ENCODE results near the gene PRKACA. TPM values are rescaled to one million over a fixed set of nuclear protein-coding genes. Genes with fewer than 3 reads are reported as not detected.

PRKACA gene
- total RNA-seq, 4 donors from 2014 or later, result 16.7 to 74.8 (median 39.5) TPM

DNA sequence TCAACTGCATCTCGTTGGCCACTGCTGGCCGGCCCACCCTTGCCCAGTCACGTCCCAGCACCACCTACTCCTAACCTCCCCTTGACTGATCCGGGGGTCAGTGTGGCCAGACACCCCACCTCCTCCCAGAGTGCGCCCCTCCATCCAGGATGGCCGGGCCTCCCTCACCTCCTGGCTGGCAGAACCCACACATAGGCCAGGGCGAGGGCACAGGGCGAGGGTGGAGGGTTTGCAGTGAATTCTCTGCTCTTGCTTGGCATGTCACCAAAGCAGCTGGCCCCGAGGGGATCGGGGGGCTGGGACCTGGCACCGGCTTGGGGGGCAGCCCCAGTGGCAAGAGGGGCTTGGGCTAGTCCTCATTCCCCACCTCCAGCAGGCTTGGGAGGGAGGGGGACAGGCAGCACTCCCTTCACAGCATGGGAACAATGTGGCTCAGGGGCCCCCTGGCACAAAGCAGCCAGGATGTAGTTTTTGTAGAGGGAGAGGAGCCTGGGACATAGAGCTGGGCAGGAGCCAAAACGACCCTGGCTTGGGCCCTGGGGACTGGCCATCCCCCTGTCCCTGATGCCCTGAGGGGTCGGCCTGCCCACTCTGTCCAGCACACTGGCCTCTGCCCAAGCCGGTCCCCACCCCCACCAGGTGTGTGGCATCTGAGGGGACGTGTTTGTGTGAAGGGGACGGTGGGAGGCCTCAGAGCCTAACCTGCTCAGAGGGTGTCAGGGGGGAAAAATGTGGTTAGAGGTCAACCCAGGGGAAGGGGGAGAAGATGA, 47.3 kb upstream of the PRKACA start:
- Histone ChIP-seq H3K4me1 (peaks cover 0 to 20% (median 0%) of the 10 kb centered on the region in 4 donors), H3K4me3 (no peak overlapping the region), H3K36me3 (peaks cover 0 to under 1% (median 0%) of the 10 kb centered on the region in 4 donors), H3K27me3 (no peaks in the 10 kb centered on the region), H3K27ac (no peak overlapping the region), H3K9me3 (no peaks in the 10 kb centered on the region)
- TF ChIP-seq, protein P1, sequence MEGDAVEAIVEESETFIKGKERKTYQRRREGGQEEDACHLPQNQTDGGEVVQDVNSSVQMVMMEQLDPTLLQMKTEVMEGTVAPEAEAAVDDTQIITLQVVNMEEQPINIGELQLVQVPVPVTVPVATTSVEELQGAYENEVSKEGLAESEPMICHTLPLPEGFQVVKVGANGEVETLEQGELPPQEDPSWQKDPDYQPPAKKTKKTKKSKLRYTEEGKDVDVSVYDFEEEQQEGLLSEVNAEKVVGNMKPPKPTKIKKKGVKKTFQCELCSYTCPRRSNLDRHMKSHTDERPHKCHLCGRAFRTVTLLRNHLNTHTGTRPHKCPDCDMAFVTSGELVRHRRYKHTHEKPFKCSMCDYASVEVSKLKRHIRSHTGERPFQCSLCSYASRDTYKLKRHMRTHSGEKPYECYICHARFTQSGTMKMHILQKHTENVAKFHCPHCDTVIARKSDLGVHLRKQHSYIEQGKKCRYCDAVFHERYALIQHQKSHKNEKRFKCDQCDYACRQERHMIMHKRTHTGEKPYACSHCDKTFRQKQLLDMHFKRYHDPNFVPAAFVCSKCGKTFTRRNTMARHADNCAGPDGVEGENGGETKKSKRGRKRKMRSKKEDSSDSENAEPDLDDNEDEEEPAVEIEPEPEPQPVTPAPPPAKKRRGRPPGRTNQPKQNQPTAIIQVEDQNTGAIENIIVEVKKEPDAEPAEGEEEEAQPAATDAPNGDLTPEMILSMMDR (IDR thresholded peaks at IDR 0.05), result no peak
- TF ChIP-seq POLR2A (IDR thresholded peaks at IDR 0.05) (no peak), EP300 (IDR thresholded peaks at IDR 0.05; ENCODE audit: low read depth) (no peak), POLR2AphosphoS5 (IDR thresholded peaks at IDR 0.05) (no peak)
- intact Hi-C loops (cut with DNase I; ENCODE audit: low total_unique reads) (no loop called here), in situ Hi-C loops (cut with MboI; ENCODE audit: low pct_ligation_motif_present in 1 of 4, low pct_unique_long_range_greater_than_20kb in 1 of 4, low sequenced_read_pairs in 3 of 4) (no loop called here)
- DNase-seq, result no peak
- 76% methylated on average over 13 of the region's 16 CpGs; no CpG with 5 or more reads in 1 of the 2 donors for WGBS, 2 donors (ENCODE audit: low coverage in 1 of 2)

- TF ChIP-seq EP300 (IDR thresholded peaks at IDR 0.05; ENCODE audit: low read depth) (no peak), POLR2A (IDR thresholded peaks at IDR 0.05) (no peak)
- TF ChIP-seq, protein P1 (IDR thresholded peaks at IDR 0.05), result no peak
- Histone ChIP-seq H3K4me1 (peaks cover 0 to 20% (median 0%) of the 10 kb centered on the region in 4 donors), H3K4me3 (no peak overlapping the region), H3K9me3 (no peaks in the 10 kb centered on the region), H3K27ac (no peak overlapping the region), H3K27me3 (no peaks in the 10 kb centered on the region), H3K36me3 (no peaks in the 10 kb centered on the region)
- no peak for DNase-seq
- 72% methylated on average over 9 of the region's 11 CpGs; no CpG with 5 or more reads in 1 of the 2 donors for WGBS, 2 donors (ENCODE audit: low coverage in 1 of 2)
- in situ Hi-C loops (cut with MboI; ENCODE audit: low pct_ligation_motif_present in 1 of 4, low pct_unique_long_range_greater_than_20kb in 1 of 4, low sequenced_read_pairs in 3 of 4) (no loop called here), intact Hi-C loops (cut with DNase I; ENCODE audit: low total_unique reads) (no loop called here)
These were observed 46.5 kb upstream of the PRKACA start for GRCh38 chr19:14164082-14164481.

GRCh38 chr19:14162871-14163297, 45.3 kb upstream of the PRKACA start:
- Histone ChIP-seq H3K36me3 (no peaks in the 10 kb centered on the region), H3K4me1 (peaks cover 0 to 18% (median 0%) of the 10 kb centered on the region in 4 donors), H3K4me3 (no peak overlapping the region), H3K9me3 (no peaks in the 10 kb centered on the region), H3K27ac (no peak overlapping the region), H3K27me3 (no peaks in the 10 kb centered on the region)
- in situ Hi-C loops (cut with MboI; ENCODE audit: low pct_ligation_motif_present in 1 of 4, low pct_unique_long_range_greater_than_20kb in 1 of 4, low sequenced_read_pairs in 3 of 4) (no loop called here), intact Hi-C loops (cut with DNase I; ENCODE audit: low total_unique reads) (no loop called here)
- 95 to 100% methylated on average over 7 to 38 of the region's 38 CpGs for WGBS, 2 donors (ENCODE audit: low coverage in 1 of 2)
- DNase-seq, result no peak
- TF ChIP-seq POLR2AphosphoS5 (IDR thresholded peaks at IDR 0.05) (no peak), EP300 (IDR thresholded peaks at IDR 0.05; ENCODE audit: low read depth) (no peak), POLR2A (IDR thresholded peaks at IDR 0.05) (no peak)
- TF ChIP-seq, protein P1 (IDR thresholded peaks at IDR 0.05), result no peak

GRCh38 chr19:14161305-14161704, 43.7 kb upstream of the PRKACA start:
- no peak for DNase-seq
- no peak overlapping the region for H3K4me3 ChIP-seq
- intact Hi-C loops (cut with DNase I; ENCODE audit: low total_unique reads), result no loop called here
- H3K36me3 ChIP-seq, result no peaks in the 10 kb centered on the region
- no peak for TF ChIP-seq POLR2A (IDR thresholded peaks at IDR 0.05)
- TF ChIP-seq EP300 (IDR thresholded peaks at IDR 0.05; ENCODE audit: low read depth), result no peak
- TF ChIP-seq, protein P1 (IDR thresholded peaks at IDR 0.05), result no peak
- no peak for TF ChIP-seq POLR2AphosphoS5 (IDR thresholded peaks at IDR 0.05)
- 87 to 100% methylated on average over 5 to 15 of the region's 19 CpGs for WGBS, 2 donors (ENCODE audit: low coverage in 1 of 2)
- no peaks in the 10 kb centered on the region for H3K9me3 ChIP-seq
- H3K27me3 ChIP-seq, result no peaks in the 10 kb centered on the region
- no peak overlapping the region for H3K27ac ChIP-seq
- H3K4me1 ChIP-seq, result peaks cover 0 to 2% (median 0%) of the 10 kb centered on the region in 4 donors
- in situ Hi-C loops (cut with MboI; ENCODE audit: low pct_ligation_motif_present in 1 of 4, low pct_unique_long_range_greater_than_20kb in 1 of 4, low sequenced_read_pairs in 3 of 4), result no loop called here
